HG02885 (cell line): ENCODE measurements around the gene TMEM115.

ENCODE experiments used
- ATAC-seq: cut with Tn5 transposase; IDR thresholded peaks from one replicate; pipeline ENCODE4 v1.9.1; 2021; ENCODE audit warnings: mild to moderate bottlenecking; ENCODE audit not compliant: unreplicated experiment, poor library complexity

TMEM115 gene

GRCh38 chr3:50354850-50355249 is 4.5 kb downstream of the TMEM115 start:
- ATAC-seq: no peak

- no peak for ATAC-seq
Observed at GRCh38 chr3:50354186-50354764, 5.0 kb downstream of the TMEM115 start.

- no peak for ATAC-seq
Observed at GRCh38 chr3:50353245-50354004, 5.9 kb downstream of the TMEM115 start.

GRCh38 chr3:50352781-50353180 is 6.5 kb downstream of the TMEM115 start:
- ATAC-seq: no peak

GRCh38 chr3:50351323-50351697 is 8.0 kb downstream of the TMEM115 start:
- no peak for ATAC-seq

GRCh38 chr3:50350527-50351322 is 8.6 kb downstream of the TMEM115 start, which contains the start of the genes CYB561D2 and NPRL2:
Gene CYB561D2 (plus strand): TSS chr3:50350862. CDS start chr3:50351434, 572 bp downstream.
Gene NPRL2 (minus strand): TSS chr3:50350775. CDS start chr3:50350652, 123 bp downstream.
- ATAC-seq: peak; percentile 89

- ATAC-seq: no peak
Observed at GRCh38 chr3:50350213-50350526, 9.2 kb downstream of the TMEM115 start.

- ATAC-seq: no peak
Observed at GRCh38 chr3:50347187-50347813, 12.0 kb downstream of the TMEM115 start.

GRCh38 chr3:50345586-50346234 is 13.6 kb downstream of the TMEM115 start, which contains the start of gene ZMYND10:
Gene ZMYND10 (minus strand): TSS chr3:50345732. CDS start chr3:50345579, 153 bp downstream.
- no peak for ATAC-seq

- ATAC-seq: no peak
Observed at GRCh38 chr3:50345008-50345407, 14.3 kb downstream of the TMEM115 start.

- ATAC-seq: no peak
Observed at GRCh38 chr3:50342813-50343633, 16.3 kb downstream of the TMEM115 start.

- ATAC-seq: no peak
Observed at GRCh38 chr3:50341996-50342650, 17.2 kb downstream of the TMEM115 start.

GRCh38 chr3:50341537-50341936 is 17.8 kb downstream of the TMEM115 start:
- ATAC-seq: no peak

GRCh38 chr3:50340448-50341329 is 18.6 kb downstream of the TMEM115 start, which contains the start of gene RASSF1:
Gene RASSF1 (minus strand): TSS chr3:50340836. CDS start chr3:50340805, 31 bp downstream.
- no peak for ATAC-seq

- no peak for ATAC-seq
Observed at GRCh38 chr3:50340147-50340447, 19.2 kb downstream of the TMEM115 start.

- ATAC-seq: no peak
Observed at GRCh38 chr3:50339485-50340146, 19.7 kb downstream of the TMEM115 start.

- no peak for ATAC-seq
Observed at GRCh38 chr3:50338965-50339364, 20.4 kb downstream of the TMEM115 start.
